ENCODE measurements around the gene CALML4.
A peak's percentile ranks its signal among the peaks of the same experiment; 100 is the strongest.
"Not testable (repeated sequence)": the region's sequence is repeated elsewhere in the genome, so short reads cannot be mapped to it uniquely, and the experiment has no call there.

CALML4 gene

DNA sequence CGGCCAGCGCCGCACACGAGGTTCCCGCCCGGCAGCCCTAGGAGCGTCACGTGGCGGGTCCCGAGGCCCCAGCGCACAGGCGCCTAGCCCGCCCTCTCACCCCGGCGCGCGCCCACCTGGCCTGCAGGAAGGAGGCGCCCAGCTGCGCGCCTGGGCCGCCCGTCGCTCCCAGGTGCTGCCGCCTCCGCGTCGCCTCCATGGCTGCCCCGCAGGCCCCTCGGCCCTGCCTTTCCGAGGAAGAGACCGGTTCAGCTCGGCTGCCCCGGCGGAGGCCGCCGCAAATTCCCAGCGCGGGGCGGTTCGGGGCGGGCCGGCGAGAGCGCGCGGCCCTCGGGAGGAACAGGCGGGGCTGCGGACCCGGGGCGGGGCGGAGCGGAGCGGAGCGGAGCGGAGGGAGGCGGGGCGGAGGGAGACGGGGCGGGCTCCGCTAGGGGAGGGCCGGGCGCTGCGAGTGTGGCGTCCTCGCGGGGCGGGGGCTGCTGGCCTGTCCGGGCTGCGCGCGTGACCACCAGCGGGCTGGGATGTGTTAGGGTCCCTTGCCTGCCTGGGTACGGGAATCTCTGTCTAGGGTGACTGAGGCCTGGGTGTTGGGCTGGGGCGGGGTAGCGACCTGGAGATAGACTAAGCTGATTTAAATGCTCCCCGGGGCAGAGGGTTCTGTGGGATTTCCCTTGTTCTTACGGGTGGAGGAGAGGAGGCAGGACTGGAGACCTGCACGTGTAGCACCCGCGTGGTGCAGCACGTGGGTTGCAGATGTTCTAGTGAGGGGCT lies 24.4 kb upstream of the CALML4 start, which contains the start of gene CLN6:
TSS of gene CLN6 (minus strand) at position 343 of the 771 bp plus-strand sequence. CDS start at position 199, 144 bp downstream.
- H3K4me3 ChIP-seq (ENCODE audit: low read length), result peak within 1 kb of the TSS; percentile 83
- DNase-seq (ENCODE audit: low read depth), result peak; percentile 87
- TF ChIP-seq, protein P1, sequence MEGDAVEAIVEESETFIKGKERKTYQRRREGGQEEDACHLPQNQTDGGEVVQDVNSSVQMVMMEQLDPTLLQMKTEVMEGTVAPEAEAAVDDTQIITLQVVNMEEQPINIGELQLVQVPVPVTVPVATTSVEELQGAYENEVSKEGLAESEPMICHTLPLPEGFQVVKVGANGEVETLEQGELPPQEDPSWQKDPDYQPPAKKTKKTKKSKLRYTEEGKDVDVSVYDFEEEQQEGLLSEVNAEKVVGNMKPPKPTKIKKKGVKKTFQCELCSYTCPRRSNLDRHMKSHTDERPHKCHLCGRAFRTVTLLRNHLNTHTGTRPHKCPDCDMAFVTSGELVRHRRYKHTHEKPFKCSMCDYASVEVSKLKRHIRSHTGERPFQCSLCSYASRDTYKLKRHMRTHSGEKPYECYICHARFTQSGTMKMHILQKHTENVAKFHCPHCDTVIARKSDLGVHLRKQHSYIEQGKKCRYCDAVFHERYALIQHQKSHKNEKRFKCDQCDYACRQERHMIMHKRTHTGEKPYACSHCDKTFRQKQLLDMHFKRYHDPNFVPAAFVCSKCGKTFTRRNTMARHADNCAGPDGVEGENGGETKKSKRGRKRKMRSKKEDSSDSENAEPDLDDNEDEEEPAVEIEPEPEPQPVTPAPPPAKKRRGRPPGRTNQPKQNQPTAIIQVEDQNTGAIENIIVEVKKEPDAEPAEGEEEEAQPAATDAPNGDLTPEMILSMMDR (IDR thresholded peaks at IDR 0.05; ENCODE audit: insufficient read depth, low read depth, low read length, missing control alignments), result no peak

DNA sequence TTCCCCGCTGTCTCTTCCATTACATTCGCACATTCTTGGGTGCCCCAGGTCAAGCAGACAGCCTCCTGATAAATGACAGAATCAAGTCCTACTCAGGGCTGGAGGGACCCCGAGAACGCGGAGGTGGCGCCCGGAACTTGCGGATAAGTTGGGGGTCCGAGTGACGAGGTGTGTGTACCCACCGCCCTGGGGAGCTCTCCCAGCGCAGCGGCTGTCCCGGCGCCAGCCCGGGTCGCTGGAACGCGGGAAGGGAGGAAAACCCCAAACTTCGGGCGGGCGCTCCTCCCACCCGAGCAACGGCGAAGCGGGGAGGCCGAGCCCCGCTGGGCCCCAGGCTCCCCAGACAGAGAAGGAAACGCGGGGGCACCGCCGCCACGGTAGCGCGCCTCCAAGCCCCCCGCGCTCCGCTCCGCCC lies 23.8 kb upstream of the CALML4 start:
- DNase-seq (ENCODE audit: low read depth), result no peak
- TF ChIP-seq, protein P1 (IDR thresholded peaks at IDR 0.05; ENCODE audit: insufficient read depth, low read depth, low read length, missing control alignments), result no peak

DNA sequence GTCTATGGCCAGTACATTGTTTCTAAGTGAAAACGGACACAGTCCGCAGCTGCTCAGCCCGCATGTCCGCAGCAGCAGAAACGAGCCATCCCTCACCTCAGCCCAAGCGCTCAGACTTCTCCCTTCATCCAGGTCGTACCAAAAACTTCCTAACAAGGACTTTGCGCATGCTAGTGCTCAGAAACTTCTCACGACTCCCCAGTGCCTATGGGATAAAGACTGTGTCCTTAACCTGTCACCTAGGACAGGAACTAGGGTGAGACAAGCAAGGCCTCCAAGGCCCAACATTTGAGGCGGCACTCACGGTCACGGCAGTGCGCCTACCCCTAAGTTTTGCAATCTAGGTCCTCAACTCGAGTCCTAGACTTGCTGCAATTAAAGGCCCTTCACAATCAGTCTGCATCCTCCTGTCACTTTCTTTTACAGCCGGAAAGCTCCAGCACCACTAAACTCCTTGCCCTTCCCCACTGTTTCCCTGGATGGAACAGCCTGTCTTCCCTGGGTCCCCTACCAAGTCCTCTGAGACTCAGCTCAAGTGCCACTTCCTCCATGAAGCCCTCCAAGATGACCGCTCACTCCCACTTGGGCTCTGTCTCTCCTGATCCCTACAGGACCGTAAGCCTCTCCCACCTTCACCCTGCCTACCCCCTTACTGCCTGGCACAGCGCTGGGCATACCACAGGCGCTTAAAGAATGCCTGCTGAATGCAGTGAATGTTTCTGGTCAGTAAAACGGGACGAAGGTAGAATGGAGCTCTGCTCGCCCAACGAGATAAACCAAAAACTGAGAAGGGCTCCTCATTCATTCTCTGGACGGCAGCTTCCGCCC lies 23.2 kb upstream of the CALML4 start:
- peak overlapping the region; percentile 83 for H3K4me3 ChIP-seq (ENCODE audit: low read length)
- TF ChIP-seq, protein P1 (IDR thresholded peaks at IDR 0.05; ENCODE audit: insufficient read depth, low read depth, low read length, missing control alignments), result no peak
- DNase-seq (ENCODE audit: low read depth), result peak; percentile 18

More for the DNA sequence above, 23.8 kb upstream of the CALML4 start:
- H3K4me3 ChIP-seq (ENCODE audit: low read length), result peak overlapping the region; percentile 83

DNA sequence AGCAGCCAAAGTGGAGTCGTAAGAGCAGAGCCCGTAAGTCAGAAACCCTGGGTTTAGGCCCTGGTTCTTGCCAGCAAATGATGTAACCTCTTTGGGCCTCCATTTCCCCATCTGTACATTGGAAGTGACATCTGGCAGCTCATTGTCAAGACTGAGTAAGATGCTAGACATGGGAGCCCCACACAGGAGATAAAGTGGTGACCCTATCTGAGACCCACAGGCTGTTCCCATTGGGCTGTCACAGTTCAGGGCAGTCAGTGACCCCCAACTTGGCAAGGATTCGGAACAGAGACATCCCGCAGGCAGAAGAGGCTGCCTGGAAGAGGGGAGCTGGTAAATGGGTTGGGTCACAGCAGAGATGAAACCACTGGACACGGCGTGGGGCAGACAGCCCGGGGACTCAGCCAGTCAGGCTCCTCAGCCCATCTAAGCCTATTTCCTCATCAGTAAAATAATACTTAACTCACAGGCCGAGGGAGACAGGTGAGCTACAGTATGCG lies 22.6 kb upstream of the CALML4 start:
- H3K4me3 ChIP-seq (ENCODE audit: low read length), result peak overlapping the region; percentile 83
- TF ChIP-seq, protein P1 (IDR thresholded peaks at IDR 0.05; ENCODE audit: insufficient read depth, low read depth, low read length, missing control alignments), result no peak
- DNase-seq (ENCODE audit: low read depth), result no peak

DNA sequence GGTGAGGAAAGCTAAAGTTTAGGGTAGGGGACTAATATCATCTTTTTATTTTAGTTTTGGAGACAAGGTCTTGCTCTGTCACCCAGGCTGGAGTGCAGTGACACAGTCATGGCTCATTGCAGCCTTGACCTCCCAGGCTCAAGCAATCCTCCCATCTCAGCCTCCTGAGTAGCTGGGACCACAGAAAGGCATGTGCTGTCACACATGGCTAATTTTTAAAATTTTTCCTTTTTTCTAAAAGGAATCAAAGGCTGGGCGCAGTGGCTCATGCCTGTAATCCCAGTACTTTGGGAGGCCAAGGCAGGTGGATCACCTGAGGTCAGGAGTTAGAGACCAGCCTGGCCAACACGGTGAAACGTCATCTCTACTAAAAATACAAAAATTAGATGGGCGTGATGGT lies 20.3 kb upstream of the CALML4 start:
- H3K4me3 ChIP-seq (ENCODE audit: low read length); DNase-seq (ENCODE audit: low read depth): not testable (repeated sequence)

DNA sequence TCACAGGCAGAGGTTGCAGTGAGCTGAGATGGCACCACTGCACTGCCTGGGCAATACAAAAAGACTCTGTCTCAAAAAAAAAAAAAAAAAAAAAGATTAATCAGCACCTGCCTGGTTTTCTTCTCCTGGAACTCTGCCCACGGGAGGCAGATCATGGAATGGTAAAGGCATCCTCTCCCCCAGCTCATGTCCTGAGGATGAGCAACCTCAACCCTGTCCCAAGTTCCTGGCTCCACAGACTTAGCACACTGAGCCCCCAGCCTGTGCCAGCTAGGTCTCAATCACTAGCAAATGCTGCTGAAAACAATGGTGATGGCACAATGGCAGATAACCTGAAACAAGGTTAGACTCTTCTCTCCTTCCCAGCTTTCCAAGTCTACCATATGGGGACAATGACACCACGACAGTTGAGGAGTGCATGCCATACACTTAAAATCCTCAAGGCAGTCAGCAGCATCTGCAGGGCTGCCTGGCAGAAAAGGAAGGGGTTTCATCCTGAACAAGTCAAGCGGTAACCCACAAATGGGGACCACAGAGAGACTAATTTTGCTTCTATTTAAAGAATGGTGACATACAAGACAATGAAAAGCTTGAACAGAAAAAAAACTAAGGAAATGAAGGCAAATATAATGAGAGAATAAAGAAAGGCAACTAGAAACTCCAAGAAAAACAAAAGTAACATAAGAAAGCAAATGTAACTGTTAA lies 19.6 kb upstream of the CALML4 start:
- no peak overlapping the region for H3K4me3 ChIP-seq (ENCODE audit: low read length)
- DNase-seq (ENCODE audit: low read depth), result no peak

More for the DNA sequence above, 19.6 kb upstream of the CALML4 start:
- TF ChIP-seq, protein P1 (IDR thresholded peaks at IDR 0.05; ENCODE audit: insufficient read depth, low read depth, low read length, missing control alignments), result no peak
